Esophagus squamous epithelium (tissue), 5 donors: ENCODE results near the gene KCNAB3. TPM values are rescaled to one million over a fixed set of nuclear protein-coding genes. Genes with fewer than 3 reads are reported as not detected.

Experiments used
- DNase-seq: peaks from one replicate; lab custom pipeline; 2025; lab: John Stamatoyannopoulos, UW
- H3K27ac ChIP-seq, 4 donors: fragments of 200-600 bp; sonication (generic); one replicate each; pipeline ENCODE4 v1.5.1; 2016 to 2019; ENCODE audit warnings: mild to moderate bottlenecking in 1 of 4
- H3K27me3 ChIP-seq, 4 donors: fragments of 200-600 bp; sonication (generic); 1 replicate in 3 of 4; 2 replicates in 1 of 4; pipeline versions ENCODE4 v1.5.1 to v1.6.0; 2017 to 2021; ENCODE audit warnings: antibody characterized with exemption in 1 of 4
- H3K36me3 ChIP-seq, 3 donors: fragments of 200-600 bp; sonication (generic); one replicate each; pipeline ENCODE4 v1.5.1; 2016 to 2019
- H3K4me1 ChIP-seq, 3 donors: fragments of 200-600 bp; sonication (generic); one replicate each; pipeline ENCODE4 v1.5.1; 2017 to 2019
- H3K4me3 ChIP-seq, 4 donors: fragments of 200-600 bp; sonication (generic); 1 replicate in 3 of 4; 2 replicates in 1 of 4; pipeline ENCODE4 v1.5.1; 2016 to 2019; ENCODE audit warnings: mild to moderate bottlenecking in 2 of 4, moderate library complexity in 1 of 4
- H3K9me3 ChIP-seq, 3 donors: fragments of 200-600 bp; sonication (generic); one replicate each; pipeline ENCODE4 v1.5.1; 2016 to 2019
- POLR2A ChIP-seq, 4 donors: fragments of 450-650 bp; IDR thresholded peaks; one replicate each; pipeline ENCODE4 v1.6.1; 2017; ENCODE audit warnings: antibody characterized with exemption in 4 of 4, mild to moderate bottlenecking in 4 of 4, moderate library complexity in 3 of 4
- WGBS, 2 donors: methylation state at CpG; one replicate each; pipeline ENCODE4 v1.1.5; 2018; 5-methylcytosine and 5-hydroxymethylcytosine counted together
- intact Hi-C: fragments of 100-400 bp; cut with DNase I; formaldehyde crosslinking; loops from one replicate; pipeline ENCODE4 v1.15.0; 2022
- small RNA-seq, 4 donors: library from RNA; depleted of rRNA; stranded (forward); fragments of <200 nt; gene quantifications; one replicate each; pipeline ENCODE3, GENCODE V24; 2016
- total RNA-seq, 4 donors: library from RNA; depleted of rRNA; stranded (reverse); fragments of >200 nt; gene quantifications; one replicate each; pipeline ENCODE4 v1.1.0, GENCODE V29; 2016
- TF ChIP-seq, protein P1 (sequence below), 6 experiments: fragments of 450-650 bp in 4 of 6; fragments of 200-600 bp in 2 of 6; sonication (generic) in 2 of 6; IDR thresholded peaks; one replicate each; pipeline ENCODE4 v1.5.1; 2016 to 2019; ENCODE audit warnings: antibody characterized with exemption in 6 of 6, mild to moderate bottlenecking in 4 of 6, moderate library complexity in 4 of 6
- donor health status: DM: yes; HTN: yes; CAD: no.

The KCNAB3 gene
- total RNA-seq, 4 donors from 2014 or later = 0.95 to 1.1 TPM; not detected in 2

DNA sequence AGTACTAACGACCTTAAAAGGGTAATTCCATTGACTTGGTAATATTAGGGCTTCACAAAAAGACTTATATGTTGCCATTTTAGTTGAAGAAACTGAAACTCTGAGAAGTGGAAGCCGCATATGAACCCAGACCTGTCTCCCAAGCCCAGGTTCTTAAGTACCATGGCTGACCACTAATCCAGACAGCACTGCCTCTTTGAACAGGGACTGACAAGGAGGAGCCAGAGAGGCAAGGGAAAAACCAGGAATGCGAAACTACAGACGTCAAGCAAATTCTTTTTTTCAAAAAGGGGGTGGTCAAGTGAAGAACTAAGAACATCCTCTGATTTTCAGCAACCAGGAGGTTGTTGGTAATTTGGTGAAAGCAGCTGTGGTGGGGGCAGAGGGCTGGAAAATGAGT lies 56.6 kb downstream of the KCNAB3 start:
- Histone ChIP-seq H3K9me3 (no peaks in the 10 kb centered on the region), H3K4me1 (peaks cover 2 to 11% (median 2%) of the 10 kb centered on the region in 3 donors), H3K27ac (no peak overlapping the region), H3K27me3 (no peaks in the 10 kb centered on the region), H3K4me3 (no peak overlapping the region), H3K36me3 (peaks cover 0 to 17% (median 0%) of the 10 kb centered on the region in 3 donors)
- intact Hi-C loops = no loop called here
- no peak for DNase-seq
- WGBS, 2 donors = 58 to 60% methylated on average over 4 of the region's 4 CpGs
- no peak for TF ChIP-seq POLR2A (IDR thresholded peaks at IDR 0.05)
- TF ChIP-seq, protein P1, sequence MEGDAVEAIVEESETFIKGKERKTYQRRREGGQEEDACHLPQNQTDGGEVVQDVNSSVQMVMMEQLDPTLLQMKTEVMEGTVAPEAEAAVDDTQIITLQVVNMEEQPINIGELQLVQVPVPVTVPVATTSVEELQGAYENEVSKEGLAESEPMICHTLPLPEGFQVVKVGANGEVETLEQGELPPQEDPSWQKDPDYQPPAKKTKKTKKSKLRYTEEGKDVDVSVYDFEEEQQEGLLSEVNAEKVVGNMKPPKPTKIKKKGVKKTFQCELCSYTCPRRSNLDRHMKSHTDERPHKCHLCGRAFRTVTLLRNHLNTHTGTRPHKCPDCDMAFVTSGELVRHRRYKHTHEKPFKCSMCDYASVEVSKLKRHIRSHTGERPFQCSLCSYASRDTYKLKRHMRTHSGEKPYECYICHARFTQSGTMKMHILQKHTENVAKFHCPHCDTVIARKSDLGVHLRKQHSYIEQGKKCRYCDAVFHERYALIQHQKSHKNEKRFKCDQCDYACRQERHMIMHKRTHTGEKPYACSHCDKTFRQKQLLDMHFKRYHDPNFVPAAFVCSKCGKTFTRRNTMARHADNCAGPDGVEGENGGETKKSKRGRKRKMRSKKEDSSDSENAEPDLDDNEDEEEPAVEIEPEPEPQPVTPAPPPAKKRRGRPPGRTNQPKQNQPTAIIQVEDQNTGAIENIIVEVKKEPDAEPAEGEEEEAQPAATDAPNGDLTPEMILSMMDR (IDR thresholded peaks at IDR 0.05) = no peak

Small RNA genes lying within 50 kb of the gene (small RNA-seq; reads per million reads assigned to genes)
- 1.9 to 126 (median 29.8) reads per million in 4 donors for gene SCARNA21

Other genes with a start within 250 kb of the KCNAB3 start
- 10 to 100 TPM; 26.6 to 35.1 (median 33.9) TPM for gene TP53, start 242.4 kb downstream of the KCNAB3 start, total RNA-seq
- gene WRAP53, start 241.4 kb downstream of the KCNAB3 start, total RNA-seq = 1 to 10 TPM; 3.5 to 6.0 (median 3.8) TPM
- 1 to 10 TPM in 3 of 4 donors, under 1 TPM in 1; 0.70 to 2.7 (median 1.9) TPM for gene EFNB3, start 224.7 kb downstream of the KCNAB3 start, total RNA-seq
- under 1 TPM in 3 of 4 donors, not detected in 1; under 0.01 to 0.04 (median 0.03) TPM for gene DNAH2, start 212.1 kb downstream of the KCNAB3 start, total RNA-seq
- gene KDM6B, start 95.6 kb downstream of the KCNAB3 start, total RNA-seq = 10 to 100 TPM in 1 of 4 donors, 1 to 10 TPM in 3; 6.7 to 14.6 (median 7.5) TPM
- 1 to 10 TPM in 3 of 4 donors, not detected in 1; 1.5 to 3.8 (median 1.6) TPM for gene TMEM88, start 74.8 kb downstream of the KCNAB3 start, total RNA-seq
- 10 to 100 TPM; 45.2 to 80.1 (median 74.8) TPM for gene NAA38, start 72.3 kb downstream of the KCNAB3 start, total RNA-seq
- 1 to 10 TPM; 3.8 to 9.3 (median 7.5) TPM for gene CYB5D1, start 71.9 kb downstream of the KCNAB3 start, total RNA-seq
- gene CHD3, start 41.1 kb downstream of the KCNAB3 start, total RNA-seq = 10 to 100 TPM; 57.7 to 93.5 (median 73.0) TPM
- gene RNF227, start 13.6 kb downstream of the KCNAB3 start, total RNA-seq = 1 to 10 TPM in 3 of 4 donors, under 1 TPM in 1; 0.94 to 8.6 (median 5.7) TPM
- 10 to 100 TPM; 31.3 to 71.1 (median 40.3) TPM for gene TRAPPC1, start 2.1 kb upstream of the KCNAB3 start, total RNA-seq
- 10 to 100 TPM; 12.4 to 21.4 (median 13.5) TPM for gene CNTROB, start 2.4 kb upstream of the KCNAB3 start, total RNA-seq
- not detected for gene GUCY2D, start 72.8 kb upstream of the KCNAB3 start, total RNA-seq
- 100 to 1,000 TPM in 1 of 4 donors, 10 to 100 TPM in 3; 24.0 to 104 (median 50.5) TPM for gene ALOX15B, start 109.2 kb upstream of the KCNAB3 start, total RNA-seq
- gene ALOX12B, start 157.9 kb upstream of the KCNAB3 start, total RNA-seq = 10 to 100 TPM in 2 of 4 donors, 1 to 10 TPM in 1, under 1 TPM in 1; 0.76 to 34.6 (median 10.8) TPM
- 1 to 10 TPM in 2 of 4 donors, under 1 TPM in 1, not detected in 1; 0.30 to 8.8 (median 2.2) TPM for gene ALOXE3, start 188.7 kb upstream of the KCNAB3 start, total RNA-seq
- gene HES7, start 194.2 kb upstream of the KCNAB3 start, total RNA-seq = not detected
- gene PER1, start 222.5 kb upstream of the KCNAB3 start, total RNA-seq = 10 to 100 TPM; 33.6 to 95.0 (median 56.3) TPM
- 10 to 100 TPM in 3 of 4 donors, 1 to 10 TPM in 1; 6.2 to 20.4 (median 12.0) TPM for gene VAMP2, start 233.1 kb upstream of the KCNAB3 start, total RNA-seq
- 10 to 100 TPM; 12.7 to 21.7 (median 15.5) TPM for gene TMEM107, start 246.5 kb upstream of the KCNAB3 start, total RNA-seq